Renal cortex interstitium (tissue), 11 donors: ENCODE measurements around the gene TFE3. TPM values are rescaled to one million over a fixed set of nuclear protein-coding genes. Genes with fewer than 3 reads are reported as not detected.
A peak's percentile ranks its signal among the peaks of the same experiment; 100 is the strongest.

Source experiments
- DNase-seq, 11 donors: peaks; one replicate each; pipeline ENCODE4 v3.0.0-alpha.2; 2013; ENCODE audit warnings: low read depth in 9 of 11, low spot score in 4 of 11; ENCODE audit errors: extremely low read depth in 1 of 11
- polyA plus RNA-seq, 3 donors: library from polyadenylated mRNA; unstranded; fragments of 120-200 nt; gene quantifications; one replicate each; pipeline ENCODE4 v1.2.1, GENCODE V29; 2013; ENCODE audit not compliant: insufficient read length in 3 of 3

TFE3 gene
- polyA plus RNA-seq, 3 donors: 26.1 to 39.3 (median 31.5) TPM

DNA sequence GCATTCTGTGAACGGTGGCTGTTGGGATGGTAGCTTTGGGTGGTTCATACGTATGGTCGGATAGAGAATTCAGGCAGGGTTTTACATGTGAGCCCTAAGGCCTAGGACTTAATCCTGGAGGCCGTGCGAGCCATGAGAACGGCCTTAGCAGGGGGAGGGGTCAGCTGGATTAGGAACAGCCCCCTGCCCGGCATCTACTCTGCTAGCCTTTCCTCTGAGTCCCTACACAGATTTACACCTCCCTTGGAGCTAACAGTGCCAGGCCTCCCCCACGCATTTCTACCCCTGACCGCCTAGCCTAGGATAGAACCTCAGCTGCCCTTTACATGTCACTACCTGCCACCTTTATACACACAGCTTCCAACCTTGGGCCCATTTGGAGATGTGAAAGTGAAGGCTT lies 23.5 kb upstream of the TFE3 start:
- DNase-seq: no peak

GRCh38 chrX:49066278-49066677 lies 23.1 kb upstream of the TFE3 start:
- DNase-seq: no peak

DNA sequence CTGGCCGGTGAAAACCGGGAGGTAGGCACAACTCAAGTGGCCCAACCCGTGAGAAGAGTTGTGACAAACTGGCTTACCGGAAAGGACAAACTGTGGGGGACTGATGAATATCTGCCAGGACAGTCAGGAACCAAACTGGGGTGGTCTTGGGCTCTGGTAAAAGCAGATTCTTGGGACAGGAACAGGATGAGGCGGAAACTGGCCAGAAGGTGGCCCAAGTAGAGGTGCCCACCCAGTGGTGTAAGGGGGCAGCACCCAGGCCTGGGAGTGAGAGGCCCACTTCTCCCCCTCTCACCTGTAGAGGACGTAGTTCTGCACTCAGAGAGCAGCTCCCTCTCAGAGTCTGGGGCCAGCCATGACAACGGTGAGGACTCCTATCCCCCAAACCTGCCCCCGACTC lies 21.6 kb upstream of the TFE3 start:
- no peak for DNase-seq

DNA sequence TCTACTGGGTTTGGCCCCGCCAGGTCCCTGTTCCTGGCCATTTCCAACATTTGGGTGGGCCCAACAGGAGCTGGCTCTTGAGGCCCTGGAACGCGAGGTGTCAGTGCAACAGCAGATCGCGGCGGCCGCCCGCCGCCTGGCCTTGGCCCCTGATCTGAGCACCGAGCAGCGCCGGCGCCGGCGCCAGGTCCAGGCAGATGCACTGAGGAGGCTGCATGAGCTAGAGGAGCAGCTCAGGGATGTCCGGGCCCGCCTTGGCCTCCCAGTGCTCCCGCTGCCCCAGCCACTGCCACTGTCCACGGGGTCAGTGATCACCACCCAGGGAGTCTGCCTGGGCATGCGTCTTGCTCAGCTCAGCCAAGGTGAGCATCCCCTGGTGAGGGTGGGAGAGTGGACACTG lies 21.1 kb upstream of the TFE3 start:
- no peak for DNase-seq

DNA sequence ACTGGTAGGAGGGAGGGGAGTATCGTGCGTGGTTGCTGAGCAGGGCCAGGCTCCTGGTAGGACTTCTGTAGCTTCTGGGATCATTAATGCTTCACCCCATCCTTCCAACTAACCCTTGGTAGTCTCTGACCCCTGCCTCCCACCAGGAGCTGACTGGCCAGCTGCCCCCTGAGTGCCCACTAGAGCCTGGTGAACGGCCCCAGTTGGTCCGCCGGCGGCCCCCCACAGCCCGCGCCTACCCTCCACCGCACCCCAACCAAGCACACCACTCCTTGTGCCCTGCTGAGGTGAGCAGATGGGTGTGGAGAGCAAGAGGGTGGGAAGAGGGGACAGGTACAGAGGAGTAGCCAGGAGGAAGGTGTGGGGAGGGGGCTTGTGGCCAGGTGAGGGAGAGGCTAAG lies 20.6 kb upstream of the TFE3 start:
- no peak for DNase-seq

DNA sequence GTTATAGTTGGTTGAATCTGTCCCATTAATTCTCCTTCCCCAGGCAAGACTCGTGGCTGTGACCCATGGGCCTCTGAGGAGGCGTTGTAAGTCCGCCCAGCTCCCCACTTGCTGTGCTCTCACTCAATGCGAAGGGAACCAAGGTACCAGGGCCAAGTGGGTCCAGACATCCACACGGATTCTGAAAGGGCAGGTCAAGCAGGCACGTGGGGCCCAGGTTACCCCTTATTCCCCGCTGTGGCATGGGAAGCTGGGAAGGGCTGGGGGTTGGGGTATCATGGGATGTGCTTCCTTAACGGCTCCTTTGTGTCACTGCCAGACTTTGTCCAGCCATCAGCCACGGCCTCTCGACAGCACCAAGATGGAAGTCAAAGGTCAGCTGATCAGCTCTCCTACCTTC lies 18.8 kb upstream of the TFE3 start:
- DNase-seq: no peak

DNA sequence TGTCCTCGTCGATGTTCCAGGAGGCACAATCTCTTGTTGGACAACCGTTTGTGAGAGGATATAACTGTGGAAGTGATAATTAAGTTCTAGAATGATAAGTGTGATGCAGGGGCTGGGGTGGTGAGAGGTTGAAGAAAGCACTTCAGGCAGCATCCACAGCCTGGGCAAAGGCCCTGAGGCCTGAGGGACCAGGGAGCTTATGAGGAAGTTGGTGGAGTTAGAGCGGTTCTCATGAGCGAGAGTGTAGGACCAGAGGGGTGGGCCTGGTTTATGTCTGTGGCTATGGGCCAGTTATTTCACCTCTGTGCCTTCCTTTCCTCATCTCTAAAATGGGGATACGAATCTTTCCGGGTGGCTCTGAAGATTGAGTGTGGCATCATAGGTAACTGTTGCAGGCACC lies 18.3 kb upstream of the TFE3 start:
- DNase-seq: no peak

- DNase-seq: no peak
Observed at GRCh38 chrX:49060914-49061313, 17.8 kb upstream of the TFE3 start.

DNA sequence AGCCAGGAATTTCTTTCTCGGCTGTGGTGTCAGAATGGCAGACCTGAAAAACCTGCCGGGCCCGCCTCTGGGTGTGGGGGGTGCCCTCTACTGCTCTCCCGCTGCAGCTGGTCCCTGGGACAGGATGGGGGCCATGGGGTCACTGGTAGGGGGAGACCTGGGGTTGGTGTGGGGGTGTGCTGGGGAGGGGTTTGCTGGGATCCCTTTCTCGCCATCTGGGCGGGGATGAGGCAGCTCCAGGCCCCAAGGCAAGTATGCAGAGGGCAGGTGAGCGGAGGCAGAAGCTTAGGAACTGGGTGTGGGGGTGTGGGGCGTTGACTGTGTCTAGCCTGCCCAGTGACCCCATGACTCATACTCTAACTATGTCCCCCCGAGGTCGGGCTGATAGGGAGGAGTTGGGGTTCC lies 16.5 kb upstream of the TFE3 start:
- no peak for DNase-seq

GRCh38 chrX:49059201-49059600 lies 16.0 kb upstream of the TFE3 start:
- no peak for DNase-seq

GRCh38 chrX:49058794-49059193 lies 15.6 kb upstream of the TFE3 start, which contains the start of gene CCDC120:
Gene CCDC120 (plus strand): TSS chrX:49058999. CDS start chrX:49062042, 3,043 bp downstream.
- no peak for DNase-seq

DNA sequence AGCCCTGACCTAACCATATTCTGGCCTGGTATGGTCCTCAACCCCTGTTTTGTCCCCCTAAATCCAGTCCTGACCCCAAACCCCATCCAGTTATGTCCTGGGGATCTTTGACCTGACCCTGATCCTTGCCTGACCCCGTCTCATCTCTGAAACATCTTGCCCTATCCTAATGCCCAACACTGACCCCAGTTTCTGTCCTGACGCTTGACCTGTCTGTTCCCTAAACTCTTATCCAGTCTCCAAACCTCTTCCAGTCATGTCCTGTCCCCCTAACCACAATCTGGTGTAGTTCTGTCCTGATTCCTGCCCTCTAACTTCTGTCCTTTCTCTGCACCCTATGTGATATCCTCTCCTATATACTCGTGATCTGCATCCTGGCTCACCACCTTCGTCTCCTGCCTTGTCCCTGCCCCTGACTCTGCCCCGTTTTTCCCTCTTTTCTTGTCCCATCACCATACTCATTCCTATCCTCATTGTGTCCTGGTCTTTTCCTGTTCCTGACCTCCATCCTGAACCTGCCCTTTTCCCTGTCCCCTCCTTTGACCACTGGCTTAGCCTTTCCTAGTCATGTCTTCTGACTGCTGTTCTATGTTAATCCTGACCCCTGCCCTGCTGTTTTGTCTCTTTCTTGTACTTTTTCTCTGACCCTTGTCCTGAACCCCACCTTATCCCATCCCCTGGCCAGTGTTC lies 11.1 kb upstream of the TFE3 start:
- DNase-seq: no peak

DNA sequence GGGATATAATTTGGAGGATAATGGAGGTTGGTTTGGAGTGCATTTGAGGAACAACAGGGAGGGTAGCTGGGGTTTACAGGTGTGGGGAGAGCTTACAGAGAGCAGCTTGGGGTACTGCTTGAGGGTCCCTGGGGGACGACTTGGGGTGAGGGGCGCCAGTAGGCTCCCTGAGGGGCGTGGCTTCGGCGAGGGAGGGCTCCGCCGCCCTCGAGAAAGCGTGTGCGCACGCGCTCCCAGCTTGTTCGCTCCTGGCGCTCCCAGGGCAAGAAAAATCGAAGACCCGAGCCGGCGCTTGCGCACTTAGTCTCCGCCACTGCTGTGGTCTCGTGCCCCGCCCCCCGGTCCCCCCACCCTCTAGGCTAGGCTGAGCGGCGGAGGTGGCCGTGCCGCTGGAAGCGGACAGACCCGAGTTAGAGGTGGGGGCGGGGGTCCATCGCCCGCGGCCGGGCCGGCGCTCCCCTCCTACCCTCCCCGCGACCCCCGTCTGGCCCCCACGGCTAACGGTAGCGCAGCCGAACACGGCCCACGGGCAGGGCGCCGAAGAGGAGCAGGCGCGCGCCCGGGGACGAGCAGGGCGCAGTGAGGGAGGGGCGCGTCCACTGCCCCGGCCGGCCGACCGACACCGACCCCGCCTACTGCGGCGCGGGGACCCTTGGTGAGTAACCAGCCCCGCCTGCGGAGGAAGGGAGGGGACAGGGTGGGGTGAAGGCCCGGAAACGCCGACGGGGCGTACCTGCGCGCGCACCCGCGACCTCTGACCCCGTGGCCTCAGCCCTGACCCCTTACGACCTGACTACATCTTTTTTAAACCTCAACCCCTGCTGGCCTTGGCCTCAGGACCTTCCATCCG lies 10.3 kb upstream of the TFE3 start:
- peak in 7 of 11 donors; percentile 58 to 68 (median 61) for DNase-seq

- no peak for DNase-seq
Observed at GRCh38 chrX:49043987-49044281, 777 bp upstream of the TFE3 start.

GRCh38 chrX:49042581-49043219 lies 457 bp downstream of the TFE3 start:
- no peak for DNase-seq

DNA sequence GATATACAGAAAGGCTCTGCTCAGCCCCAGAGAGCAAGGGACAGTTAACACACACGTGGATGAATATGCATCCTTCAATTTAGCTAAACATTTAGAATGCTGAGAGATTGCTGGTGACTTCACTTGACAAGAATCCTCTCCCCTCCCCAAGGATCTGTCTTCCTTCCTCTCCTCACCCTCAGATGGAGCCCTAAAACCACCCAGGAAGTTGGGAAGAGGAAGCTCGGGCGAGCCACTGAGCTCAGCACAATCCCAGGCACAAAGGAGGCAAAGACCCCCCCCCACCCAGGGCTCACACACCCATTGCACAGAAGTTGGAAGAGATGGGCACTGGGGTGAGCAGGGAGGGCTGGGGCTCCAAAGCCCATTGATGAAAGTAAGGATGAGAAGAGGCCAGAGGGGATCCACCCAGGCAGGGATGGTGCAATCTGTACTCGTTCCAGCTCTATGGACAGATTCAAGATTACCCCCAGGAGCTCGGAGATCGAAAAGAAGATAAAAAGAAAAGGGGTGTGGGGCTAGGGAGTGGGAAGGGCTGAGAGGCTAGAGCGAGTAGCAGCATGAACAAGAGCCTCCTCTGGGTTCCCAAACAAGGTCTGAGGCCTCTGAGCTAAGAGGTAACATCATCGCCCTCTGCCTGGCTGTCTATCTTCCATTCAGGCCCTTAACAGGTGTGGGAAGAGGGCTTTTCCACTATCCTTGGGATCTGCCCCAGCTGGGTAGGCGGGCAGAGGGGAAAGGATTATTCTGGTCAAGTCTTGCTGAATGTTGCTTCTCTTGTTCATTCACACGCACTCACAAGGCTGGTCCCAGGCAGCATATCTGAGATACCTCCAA lies 1.2 kb downstream of the TFE3 start:
- no peak for DNase-seq

DNA sequence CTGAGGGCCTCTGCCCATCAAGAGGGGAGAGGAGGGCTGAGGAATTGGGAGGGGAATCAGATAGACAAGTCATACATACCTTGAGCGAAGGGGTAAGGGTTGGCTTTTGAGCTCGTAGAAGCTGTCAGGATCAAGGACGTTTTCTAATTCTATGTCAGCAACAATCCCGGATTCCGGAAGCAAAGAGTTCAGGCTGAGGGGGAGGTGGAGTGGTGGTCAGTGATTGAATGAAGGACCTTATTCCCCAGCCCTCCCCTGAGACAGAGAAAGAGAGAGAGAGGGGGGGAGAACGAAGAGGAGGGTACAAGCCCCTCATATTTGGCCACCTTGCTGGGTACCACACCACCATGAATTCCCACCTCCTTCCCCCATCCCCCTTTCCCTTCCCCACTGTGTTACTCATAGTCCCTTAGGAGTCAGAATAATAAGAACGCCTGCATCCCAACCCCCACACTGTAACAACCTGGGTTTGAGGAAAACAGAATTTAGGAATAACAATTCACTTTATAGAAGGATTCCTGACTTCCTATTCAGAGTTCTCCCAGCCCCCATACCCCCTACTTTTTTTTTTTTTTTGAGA lies 2.7 kb downstream of the TFE3 start:
- no peak for DNase-seq

DNA sequence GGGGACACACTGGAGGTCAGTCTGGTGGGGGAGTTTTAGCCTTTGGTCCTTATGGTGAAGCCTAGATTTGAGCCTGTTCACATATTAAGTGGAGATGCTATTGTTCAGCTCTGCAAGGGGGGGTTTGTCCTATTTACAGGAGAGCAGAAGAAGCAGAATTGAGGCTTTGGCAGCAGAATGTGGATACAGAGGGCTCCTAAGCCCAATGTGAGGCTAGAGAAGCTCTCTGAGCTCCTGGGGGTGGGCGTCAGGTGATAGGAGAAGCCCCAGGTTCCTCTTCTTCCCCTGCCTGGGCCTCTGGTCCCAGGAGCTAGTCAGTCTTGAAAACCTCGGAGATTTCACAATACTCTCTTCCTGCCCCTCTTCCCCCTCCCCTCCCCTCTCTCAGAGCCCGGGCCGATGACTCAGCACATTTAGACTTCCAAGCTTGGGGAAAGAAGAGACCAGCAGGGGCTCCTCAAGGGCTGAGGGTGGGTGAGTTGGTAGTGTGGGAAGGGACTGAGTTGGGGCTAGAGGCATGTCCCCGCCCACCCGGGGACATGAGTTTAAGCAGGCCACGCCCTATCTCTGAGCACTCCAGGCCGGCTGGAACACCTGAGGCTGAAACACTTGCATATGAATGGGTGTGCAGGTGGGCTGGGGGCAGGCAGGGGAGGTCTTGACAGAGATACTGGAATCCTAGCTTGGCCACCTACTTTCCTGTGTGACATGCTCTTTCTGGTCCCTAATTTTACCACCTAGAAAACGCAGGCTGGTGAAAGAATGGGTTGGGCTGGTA lies 3.4 kb downstream of the TFE3 start:
- peak in 6 of 11 donors; percentile 56 to 76 (median 64) for DNase-seq
